SHP77 (cell line): ENCODE results near the gene ETV6.
A peak's percentile ranks its signal among the peaks of the same experiment; 100 is the strongest.

Experiments used
- DNase-seq, 2 experiments: peaks; one replicate each; lab custom pipeline; 2025; lab: John Stamatoyannopoulos, UW

ETV6 gene

DNA sequence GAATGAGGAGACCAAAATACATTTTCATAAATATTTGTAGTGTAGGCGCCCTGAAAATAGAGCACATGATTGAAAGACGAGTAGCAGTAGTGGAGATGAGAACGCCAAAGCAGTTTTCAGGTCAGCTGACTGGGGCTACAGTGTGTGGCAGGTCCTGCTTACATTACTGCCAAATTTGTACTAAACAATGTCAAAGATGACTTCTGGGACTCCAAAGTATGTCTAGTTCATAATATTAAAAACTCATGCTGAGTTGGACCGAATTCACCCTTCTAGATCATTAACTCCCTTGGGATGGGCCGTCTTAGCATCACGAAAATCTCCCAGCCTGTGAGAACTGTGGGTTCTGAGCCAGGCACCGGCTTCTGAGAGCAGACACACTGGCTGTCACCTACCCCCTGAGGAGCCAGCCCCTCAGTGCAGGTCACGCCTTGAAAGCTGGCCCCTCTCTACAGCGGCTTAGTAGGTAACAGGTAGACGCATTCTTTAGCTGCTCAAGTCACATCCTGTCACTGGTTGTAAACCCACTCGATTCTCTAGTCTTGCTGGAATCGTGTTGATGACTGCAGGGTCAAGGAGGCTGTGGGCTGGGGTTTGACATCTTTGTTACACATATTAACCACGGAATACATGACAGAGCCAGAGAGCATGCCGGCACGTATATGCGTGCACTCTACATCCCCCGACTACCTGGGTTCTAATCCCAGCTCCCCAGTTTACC lies 210.4 kb downstream of the ETV6 start:
- DNase-seq, result no peak

DNA sequence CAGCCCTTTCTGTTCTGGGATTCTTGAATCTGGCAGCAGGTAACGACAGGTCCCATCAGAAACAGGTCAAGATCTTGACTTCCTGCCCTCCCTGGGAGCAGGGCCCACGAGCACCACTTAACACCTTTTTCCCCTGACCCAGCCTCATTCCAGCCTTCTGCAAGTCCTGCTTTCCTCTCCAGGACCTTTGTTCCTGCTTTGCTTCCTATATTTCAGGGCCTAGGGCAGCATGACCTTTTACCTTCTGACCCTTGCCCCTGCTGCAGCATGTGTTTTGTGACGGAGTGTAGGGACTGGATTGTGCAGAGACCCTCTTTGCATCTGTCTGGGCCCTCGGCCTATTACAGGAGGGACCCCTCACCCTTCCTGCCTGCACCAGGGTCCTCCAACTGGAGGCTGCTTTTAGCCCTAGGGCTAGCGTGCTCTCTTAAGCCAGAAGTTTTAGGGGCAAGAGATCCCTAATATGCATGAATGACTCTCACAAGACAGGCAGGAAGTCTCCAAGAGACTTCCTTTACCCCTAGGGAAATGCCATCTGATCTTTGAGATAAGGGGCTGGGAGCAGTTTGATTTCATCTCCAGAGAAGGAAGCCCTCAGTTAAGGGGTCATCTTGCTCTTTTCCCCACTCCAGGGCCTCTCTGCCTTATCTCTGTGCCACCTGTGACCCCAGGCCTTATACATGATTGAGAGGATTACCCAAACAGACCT lies 211.8 kb downstream of the ETV6 start:
- DNase-seq, result no peak

DNA sequence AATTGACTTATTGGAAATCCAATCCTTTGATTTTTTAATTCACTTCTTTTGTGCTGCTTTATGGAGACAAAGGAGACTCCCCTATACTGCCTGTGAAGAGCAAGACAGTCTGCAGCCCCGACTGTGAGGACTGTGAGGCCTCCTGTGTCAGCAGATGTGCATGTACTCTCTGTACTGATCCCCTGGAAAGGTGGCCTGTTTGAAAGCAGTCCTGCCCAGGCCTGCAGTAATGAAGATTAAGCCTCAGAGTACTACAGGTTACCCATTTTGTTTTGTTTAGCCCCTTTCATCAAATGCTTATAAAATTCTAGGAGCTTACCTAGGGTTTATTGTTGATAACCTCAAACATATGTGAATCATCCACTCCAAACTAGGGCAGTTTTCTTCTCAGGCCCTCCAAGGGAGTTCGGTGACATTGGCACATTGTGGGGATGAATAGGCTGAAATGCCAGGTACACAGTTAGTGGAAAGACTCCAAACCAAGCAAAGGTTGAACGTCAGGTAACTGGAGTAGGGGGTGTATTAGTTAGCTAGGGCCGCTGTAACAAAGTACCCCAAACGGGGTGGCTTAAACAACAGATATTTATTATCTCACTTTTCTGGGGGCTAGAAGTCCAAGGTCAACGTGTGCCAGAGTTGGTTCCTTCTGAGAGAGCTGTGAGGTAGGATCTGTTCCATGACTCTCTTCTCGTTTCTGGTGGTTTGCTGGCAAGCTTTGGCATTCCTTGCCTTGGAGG lies 212.6 kb downstream of the ETV6 start:
- DNase-seq, result no peak

DNA sequence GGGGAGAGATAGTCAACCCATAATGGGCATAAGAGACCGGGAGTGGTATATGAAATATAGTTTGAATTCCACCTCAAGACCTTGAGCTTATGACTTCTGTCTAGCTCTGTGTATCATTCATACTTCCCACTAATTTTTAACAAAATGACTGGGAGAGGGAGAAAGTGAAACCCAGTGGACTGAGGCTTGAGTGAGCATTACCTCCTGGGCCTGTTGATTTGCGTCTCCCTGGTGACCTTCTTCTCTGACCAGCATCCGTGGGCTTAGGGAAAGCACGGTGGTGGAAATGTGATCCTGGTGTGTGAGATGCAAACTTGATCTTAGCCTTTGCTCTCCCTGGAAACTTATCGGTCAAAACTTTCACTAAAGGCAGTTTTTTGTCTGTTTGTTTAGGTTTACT lies 213.3 kb downstream of the ETV6 start:
- no peak for DNase-seq

DNA sequence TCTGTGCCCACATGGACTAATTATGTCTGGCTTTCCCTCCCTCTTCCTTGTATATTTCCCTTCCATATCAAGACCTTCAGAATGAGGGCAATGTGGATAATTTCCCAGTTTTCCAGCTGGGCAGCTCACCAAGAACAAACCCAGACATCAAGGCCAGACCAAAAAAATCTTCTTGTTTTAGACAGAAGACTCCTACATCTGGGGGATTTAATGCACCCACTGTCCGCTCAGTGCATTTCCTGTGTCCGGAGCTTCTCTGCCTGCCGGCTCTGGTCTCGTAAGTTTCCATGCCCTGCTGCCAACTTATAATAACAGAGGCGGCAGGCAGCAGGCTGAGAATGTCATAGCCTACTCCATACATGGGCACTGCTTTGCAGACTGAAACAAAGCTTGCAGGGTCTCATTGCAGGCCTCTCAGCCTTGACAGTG lies 214.0 kb downstream of the ETV6 start:
- no peak for DNase-seq

DNA sequence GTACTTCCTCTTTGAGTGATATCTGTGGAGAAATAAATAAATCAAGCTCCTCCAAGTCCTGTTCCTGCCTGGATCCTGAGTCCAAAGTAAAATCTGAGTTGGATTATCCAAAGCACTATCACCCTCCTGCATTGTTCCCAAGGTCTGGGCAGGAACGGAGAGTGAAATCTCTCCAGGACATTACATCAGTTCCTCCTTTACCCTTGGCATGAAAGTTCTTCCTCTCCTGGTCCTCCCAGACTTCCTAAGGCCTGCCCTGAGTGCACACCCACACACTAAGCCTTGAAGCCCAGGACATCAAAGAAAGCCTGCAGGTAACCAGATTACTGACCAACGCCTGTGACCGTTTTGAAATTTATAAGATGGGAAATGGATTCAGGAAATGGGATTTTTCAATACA lies 214.5 kb downstream of the ETV6 start:
- no peak for DNase-seq

DNA sequence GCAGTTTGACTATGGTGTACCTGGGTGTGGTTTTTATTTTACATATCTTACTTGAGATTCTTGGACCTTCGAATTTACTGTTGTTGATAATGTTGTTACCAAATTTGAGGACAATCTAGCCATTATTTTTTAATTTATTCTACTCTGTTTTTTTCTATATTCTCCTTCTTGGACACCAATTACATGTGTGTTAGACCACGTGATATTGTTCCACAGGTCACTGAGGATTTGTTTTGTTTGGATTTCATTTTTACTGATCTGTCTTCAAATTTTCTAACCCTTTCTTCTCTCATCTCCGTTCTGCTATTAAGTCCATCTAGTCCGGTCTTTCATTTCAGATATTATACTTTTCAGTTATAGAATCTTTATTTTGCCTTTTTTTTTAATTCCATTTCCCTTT lies 216.3 kb downstream of the ETV6 start:
- no peak for DNase-seq

DNA sequence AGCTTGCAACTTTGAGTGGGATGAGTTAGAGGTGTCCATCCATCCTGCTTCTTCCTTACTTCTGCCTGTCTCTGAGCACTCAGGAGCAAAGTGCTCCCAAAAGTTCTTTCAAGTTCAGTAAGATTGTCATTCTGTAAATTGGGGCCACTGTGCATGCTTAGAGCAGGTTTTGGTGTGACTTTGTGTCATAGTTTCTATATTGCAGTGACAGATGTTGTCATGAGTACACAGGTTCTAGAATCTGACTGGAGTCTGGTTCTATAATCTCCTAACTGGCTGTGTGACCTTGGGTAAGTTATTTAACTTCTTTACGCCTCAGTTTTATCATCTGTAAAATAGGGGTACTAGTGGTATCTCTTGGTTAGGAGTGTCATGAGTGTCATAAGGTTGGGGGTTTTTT lies 218.6 kb downstream of the ETV6 start:
- DNase-seq, result no peak

DNA sequence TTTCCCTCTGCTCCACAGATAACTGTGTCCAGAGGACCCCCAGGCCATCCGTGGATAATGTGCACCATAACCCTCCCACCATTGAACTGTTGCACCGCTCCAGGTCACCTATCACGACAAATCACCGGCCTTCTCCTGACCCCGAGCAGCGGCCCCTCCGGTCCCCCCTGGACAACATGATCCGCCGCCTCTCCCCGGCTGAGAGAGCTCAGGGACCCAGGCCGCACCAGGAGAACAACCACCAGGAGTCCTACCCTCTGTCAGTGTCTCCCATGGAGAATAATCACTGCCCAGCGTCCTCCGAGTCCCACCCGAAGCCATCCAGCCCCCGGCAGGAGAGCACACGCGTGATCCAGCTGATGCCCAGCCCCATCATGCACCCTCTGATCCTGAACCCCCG lies 219.9 kb downstream of the ETV6 start:
- no peak for DNase-seq

DNA sequence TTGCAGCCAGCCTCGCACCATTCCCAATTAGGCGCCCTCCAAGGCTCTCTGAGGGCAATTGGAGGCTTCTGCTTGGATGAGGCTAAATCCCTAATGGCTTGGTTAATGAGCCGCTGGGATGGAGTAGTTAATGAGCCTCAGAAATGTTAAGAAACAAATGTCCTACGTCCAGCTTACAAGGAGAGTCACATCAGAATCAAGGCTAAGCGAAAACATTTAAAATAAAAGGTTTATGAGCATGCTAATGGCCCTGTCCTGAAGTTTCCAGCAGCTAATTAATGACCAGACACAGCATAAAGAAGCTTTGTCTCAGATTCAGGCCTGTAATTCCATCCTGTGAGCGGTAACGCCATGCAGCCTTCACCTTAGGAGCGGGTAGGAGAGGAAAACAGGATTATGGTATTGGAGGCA lies 220.6 kb downstream of the ETV6 start:
- DNase-seq, result no peak

DNA sequence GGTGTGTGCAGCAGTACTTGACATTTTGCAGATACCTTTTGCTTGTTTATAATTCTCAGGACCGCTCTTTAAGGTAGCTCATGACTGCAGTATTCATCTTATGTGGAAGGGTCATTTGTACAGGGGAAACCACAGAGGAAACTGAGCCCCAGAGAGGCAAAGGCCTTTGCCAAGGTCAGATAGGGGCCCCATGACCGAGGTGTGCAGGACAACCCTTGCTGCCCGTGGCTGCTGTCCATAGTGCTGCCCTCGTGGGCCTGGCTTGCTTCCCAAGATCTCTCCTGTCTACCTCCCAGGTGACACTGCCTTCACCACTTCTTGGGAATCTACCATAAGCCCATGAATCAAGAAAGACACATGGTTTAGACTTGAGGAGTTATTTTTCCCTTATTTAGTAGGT lies 222.6 kb downstream of the ETV6 start:
- DNase-seq, result no peak

DNA sequence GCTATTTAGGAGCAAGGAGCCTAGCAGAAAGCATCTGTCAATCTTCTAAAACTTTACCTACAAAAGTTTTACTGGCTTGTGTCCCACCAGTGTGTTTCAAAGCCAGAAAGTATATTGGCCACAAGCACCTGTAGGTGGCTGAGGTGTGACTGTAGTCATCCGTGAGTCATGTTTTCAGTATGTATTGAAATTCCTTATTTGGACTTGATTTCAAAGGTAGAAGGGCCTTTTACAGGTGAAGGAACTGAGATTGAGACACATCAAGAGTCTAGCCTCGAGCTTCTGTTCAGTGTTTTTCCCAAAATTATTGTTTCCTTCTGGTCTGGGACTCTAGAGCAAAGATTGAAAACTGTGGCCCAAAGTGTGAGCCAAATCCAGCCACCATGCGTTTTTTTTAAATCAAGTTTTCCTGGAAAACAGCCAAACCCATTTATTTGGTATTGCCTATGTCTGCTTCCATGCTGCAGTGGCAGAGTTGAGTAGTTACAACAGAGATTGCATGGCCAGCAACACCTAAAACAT lies 226.0 kb downstream of the ETV6 start:
- no peak for DNase-seq

DNA sequence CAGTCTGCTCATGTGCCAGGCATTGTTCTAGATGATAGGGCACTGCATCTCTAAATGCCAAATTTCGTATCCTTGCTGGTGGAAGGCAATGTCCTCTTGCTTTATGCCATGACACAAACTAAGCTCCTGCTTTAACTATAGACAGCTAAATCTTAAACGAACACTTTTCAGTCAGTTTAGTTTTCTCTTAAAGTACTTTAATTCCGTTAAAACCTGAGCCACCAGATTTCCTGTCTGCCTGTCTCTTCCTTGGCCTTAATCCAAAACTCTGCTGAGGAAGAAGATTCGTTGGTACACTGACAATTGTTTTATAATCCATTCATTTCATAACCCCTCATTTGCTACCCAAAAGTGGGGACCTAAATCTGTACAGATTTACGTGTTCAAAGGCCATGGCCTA lies 226.8 kb downstream of the ETV6 start:
- DNase-seq, result no peak

DNA sequence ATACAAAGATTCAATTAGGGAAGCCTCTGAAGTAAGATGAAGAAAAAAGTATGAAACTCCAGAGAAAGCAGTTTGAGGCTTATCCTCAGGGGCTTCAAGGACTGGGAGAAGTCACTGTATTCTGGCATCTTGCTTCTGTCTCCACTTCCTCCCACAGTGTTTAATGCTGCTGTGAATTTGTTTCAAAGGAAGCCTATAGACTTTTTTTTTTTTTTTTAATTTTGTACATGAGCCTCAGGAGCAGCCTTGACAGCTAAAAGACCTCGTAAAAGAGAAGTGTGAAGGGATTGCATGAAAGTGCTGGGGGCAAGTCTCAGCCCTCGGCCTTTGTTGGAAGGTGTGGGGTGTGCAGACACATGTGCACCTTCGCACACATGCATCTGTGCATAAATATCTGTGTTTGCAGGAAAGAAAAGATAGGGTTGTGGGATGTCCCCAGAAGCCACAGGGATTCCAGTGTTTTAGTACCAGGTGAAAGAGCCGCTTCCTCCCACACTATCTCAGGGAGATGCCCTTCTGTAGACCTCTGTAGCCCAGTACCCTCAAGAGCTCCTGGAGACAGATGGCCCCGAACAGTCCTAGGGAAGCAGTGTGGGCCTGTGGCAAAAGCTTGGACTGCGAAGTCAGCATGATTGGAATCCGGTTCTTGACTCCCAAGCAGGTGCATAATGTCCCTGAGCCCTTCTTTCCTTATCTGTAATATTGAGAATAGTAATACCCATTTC lies 227.8 kb downstream of the ETV6 start:
- DNase-seq, result no peak

DNA sequence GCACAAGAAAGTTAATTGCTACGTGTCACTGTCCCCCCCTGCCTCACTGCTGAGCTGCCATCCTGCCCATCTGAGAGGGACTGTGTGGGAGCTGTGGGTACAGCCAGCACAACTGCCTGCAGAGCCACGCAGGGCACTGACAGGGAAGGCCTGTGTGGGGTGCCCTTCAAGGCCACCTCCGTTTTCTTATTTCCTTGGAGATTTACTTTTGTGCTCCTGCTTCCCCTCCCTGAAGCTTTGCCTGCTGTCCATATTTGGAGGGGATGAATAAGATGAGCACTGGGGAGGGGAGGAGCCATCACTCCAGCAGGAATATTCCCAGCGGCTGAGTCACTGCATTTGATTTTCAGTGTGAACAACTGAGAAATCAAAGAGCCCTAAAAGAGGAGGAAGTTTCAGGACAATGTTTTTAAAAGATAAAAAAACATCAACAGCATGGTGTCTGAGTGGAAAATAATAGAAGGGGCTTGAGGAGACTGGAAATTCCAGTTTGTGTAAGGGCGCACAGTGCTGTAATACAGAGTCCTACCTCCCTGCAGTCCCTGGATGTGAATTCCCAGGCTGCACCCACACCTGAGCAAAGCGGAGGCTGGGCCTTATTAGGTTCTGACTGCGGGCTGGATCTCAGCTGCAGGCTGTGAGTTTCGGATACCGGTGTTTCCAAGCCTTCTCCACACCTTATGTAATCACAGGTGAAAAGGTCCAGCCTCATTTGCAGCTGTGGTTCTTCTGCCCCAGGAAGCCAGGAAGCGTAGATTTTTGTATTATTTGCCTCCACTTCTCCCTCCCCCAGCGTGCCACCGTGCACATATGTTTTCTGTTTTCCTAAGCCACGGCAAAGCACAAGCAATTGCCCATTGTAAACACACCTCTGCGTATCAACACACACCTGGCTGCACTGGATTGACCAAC lies 228.7 kb downstream of the ETV6 start:
- DNase-seq, result peak in 1 of 2 experiments; percentile 13

DNA sequence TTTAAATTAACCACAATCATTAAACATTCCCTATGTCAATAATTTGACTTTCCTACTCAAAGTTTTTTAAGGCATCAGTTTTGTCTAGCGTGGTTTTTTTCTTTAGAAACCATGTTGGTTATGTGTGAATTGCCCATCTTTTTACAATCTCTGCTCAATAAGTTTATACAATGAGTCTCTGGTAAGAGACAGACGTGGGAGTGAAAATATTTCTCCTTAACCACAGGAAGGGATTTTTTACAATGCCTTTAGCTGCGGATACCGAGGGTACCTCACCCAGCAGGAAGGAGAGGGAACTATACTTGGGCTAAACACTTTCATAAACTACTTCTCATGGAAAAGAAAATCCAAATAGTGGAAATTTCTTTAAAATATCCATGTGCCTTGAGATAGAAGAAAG lies 229.8 kb downstream of the ETV6 start:
- no peak for DNase-seq

DNA sequence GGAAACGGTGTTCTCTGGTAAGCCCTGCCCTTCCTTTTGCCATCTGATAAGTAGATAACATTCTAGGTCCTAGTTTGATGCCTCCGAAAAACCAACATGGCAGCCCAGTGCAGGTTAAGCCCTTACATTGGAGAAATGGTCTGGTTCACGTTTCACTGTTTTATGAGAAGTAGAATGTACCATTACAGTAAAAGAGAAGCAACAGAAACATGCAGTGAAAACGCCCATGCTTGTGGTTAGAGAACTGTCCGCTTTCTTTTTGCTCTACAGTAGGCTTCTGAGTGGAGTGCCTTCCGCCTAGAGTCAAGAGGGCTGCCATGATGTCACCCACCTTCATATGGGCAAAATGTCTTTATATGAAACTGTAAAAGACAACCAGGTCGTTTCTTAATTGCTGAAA lies 230.9 kb downstream of the ETV6 start:
- no peak for DNase-seq

DNA sequence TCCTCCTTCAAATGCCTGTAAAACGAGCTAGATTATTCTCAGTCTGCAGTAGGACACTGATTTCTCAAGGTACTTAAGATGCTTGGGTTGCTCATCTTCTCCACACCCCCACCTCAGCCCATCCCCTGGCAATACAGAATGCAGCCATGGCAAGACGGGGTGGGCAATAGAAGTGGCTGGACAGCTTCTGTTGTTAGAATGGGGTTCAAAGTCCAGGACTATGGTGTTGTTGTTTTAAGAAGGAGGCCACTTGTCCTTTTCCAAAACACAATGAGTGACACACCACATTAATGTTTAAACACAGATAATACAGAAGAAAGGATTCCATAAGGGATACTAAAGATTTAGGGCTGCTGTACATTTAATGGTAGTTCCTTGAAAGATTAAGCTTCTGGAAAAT lies 232.4 kb downstream of the ETV6 start:
- DNase-seq, result no peak

DNA sequence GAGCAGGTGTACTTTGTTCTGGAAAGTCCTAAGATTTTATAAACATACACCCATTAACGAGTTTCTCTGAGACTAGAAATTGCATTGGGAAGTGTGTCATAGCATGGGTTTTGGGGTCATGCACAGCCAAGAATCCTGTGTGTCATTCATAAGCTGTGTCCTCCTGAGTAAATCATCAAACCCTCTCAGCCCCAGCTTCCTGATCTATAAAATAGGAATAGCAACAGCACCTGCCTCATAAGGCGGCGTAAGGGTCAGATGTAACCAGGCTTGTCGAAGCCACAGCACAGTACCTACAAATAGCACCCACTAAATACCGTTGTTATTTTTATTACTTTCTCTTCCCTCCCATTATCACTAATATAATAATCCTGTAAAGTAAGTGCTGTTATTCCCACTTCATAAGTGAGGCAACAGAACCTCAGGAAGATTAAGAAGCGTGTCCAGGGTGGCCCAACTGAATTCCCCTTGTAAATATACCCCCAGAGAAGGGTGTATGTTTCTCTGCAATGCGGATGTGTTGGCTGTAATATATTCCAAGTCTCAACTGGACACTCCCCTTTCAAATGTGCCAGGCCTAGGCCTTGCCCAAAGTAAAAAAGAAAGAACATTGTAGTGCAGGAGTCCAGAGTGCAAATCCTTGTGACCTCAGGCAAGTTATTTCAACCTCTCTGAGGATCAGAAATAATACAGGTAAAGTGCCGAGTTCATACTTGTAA lies 233.0 kb downstream of the ETV6 start:
- peak in 1 of 2 experiments; percentile 11 for DNase-seq

DNA sequence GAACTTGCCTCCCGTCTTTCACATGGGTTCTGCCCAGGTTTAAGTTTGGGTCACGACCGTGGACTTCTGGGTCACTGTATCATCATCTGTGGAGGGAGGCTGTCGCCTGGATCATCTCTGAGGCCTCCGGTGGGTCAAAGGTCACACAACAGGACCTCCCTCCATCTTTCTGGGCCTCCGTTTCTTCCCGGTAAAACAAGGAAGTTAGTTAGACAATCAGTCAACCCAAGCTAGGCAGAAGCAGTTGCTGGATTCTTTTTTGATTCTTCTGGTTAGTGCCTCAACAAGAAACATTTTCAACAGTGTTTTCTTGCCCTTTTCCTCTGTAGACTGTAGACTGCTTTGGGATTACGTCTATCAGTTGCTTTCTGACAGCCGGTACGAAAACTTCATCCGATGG lies 234.6 kb downstream of the ETV6 start:
- DNase-seq, result no peak
